Neural cell (in vitro differentiated cells): ENCODE data around the gene SVEP1. TPM values are rescaled to one million over a fixed set of nuclear protein-coding genes. Genes with fewer than 3 reads are reported as not detected.

Source experiments
- H2AFZ ChIP-seq: fragments of 200-600, 300-800 bp; sonication (generic), shearing (Covaris generic); 2 replicates; pipeline ENCODE4 v1.6.0; 2014; ENCODE audit warnings: low read depth, mild to moderate bottlenecking, antibody characterized with exemption, low read length, moderate library complexity
- H3F3A ChIP-seq: fragments of 200-600 bp; shearing (Covaris generic); 2 replicates; pipeline ENCODE4 v1.6.1; 2016; ENCODE audit warnings: mild to moderate bottlenecking, moderate library complexity, mixed read lengths, antibody characterized with exemption, low read length; ENCODE audit not compliant: insufficient read depth, poor library complexity, severe bottlenecking
- H3K27ac ChIP-seq: fragments of 200-600, 300-800 bp; sonication (generic), shearing (Covaris generic); 2 replicates; pipeline ENCODE4 v1.5.1; 2014; ENCODE audit warnings: mild to moderate bottlenecking, low read length, moderate library complexity
- H3K27me3 ChIP-seq: fragments of 300-800, 200-600 bp; sonication (generic), shearing (Covaris generic); 2 replicates; pipeline ENCODE4 v1.6.0; 2014; ENCODE audit warnings: mild to moderate bottlenecking, low read depth, low read length, moderate library complexity; ENCODE audit not compliant: insufficient read depth
- H3K36me3 ChIP-seq: fragments of 300-800, 200-600 bp; sonication (generic), shearing (Covaris generic); 2 replicates; pipeline ENCODE4 v1.5.1; 2014; ENCODE audit warnings: mild to moderate bottlenecking, antibody characterized with exemption, low read length, moderate library complexity; ENCODE audit not compliant: insufficient read depth
- H3K4me2 ChIP-seq: fragments of 300-800, 200-600 bp; sonication (generic), shearing (Covaris generic); 2 replicates; pipeline ENCODE4 v1.6.0; 2014; ENCODE audit warnings: mild to moderate bottlenecking, low read length
- H3K4me3 ChIP-seq: fragments of 300-800, 200-600 bp; sonication (generic), shearing (Covaris generic); 2 replicates; pipeline ENCODE4 v1.5.1; 2014; ENCODE audit warnings: mild to moderate bottlenecking, low read length, moderate library complexity
- H3K79me2 ChIP-seq: fragments of 200-600 bp; shearing (Covaris generic); replicated peaks from 2 replicates; pipeline ENCODE4 v1.6.0; 2014; ENCODE audit warnings: mild to moderate bottlenecking, low read length, moderate library complexity; ENCODE audit not compliant: insufficient read depth
- H3K9ac ChIP-seq: fragments of 300-800, 200-600 bp; sonication (generic), shearing (Covaris generic); 2 replicates; pipeline ENCODE4 v1.6.1; 2016; ENCODE audit warnings: mild to moderate bottlenecking, low read length, mixed read lengths
- H3K9me2 ChIP-seq: fragments of 200-600 bp; shearing (Covaris generic); 2 replicates; pipeline ENCODE4 v1.6.1; 2016; ENCODE audit warnings: mild to moderate bottlenecking, low read length, mixed read lengths; ENCODE audit not compliant: insufficient read depth
- H3K9me3 ChIP-seq: fragments of 200-600, 300-800 bp; sonication (generic), shearing (Covaris generic); 2 replicates; pipeline ENCODE4 v1.6.1; 2016; ENCODE audit warnings: mild to moderate bottlenecking, mixed run types, low read length, moderate library complexity, mixed read lengths
- H4K20me1 ChIP-seq: fragments of 200-600 bp; shearing (Covaris generic); 2 replicates; pipeline ENCODE4 v1.6.1; 2016; ENCODE audit warnings: mild to moderate bottlenecking, mixed run types; ENCODE audit not compliant: insufficient read depth
- EP300 ChIP-seq: fragments of 450-650 bp; conservative IDR thresholded peaks from 2 replicates; pipeline ENCODE4 v1.6.1; 2014; ENCODE audit warnings: antibody characterized with exemption, mild to moderate bottlenecking, moderate library complexity; ENCODE audit not compliant: poor library complexity, severe bottlenecking
- EZH2 ChIP-seq: fragments of 200-600, 300-800 bp; shearing (Covaris generic), sonication (generic); IDR thresholded peaks from 2 replicates; pipeline ENCODE4 v1.6.1; 2014; ENCODE audit warnings: antibody characterized with exemption, low read length, borderline replicate concordance, mild to moderate bottlenecking; ENCODE audit not compliant: insufficient read depth, poor library complexity, severe bottlenecking
- MXI1 ChIP-seq: fragments of 450-650 bp; conservative IDR thresholded peaks from 2 replicates; pipeline ENCODE4 v1.6.1; 2014; ENCODE audit warnings: antibody characterized with exemption, mild to moderate bottlenecking; ENCODE audit not compliant: poor library complexity, severe bottlenecking
- POLR2AphosphoS5 ChIP-seq: IDR thresholded peaks from 2 replicates; pipeline ENCODE4 v1.6.1; 2012
- RAD21 ChIP-seq: fragments of 450-650 bp; conservative IDR thresholded peaks from 2 replicates; pipeline ENCODE4 v1.6.1; 2014; ENCODE audit warnings: antibody characterized with exemption, mild to moderate bottlenecking, moderate library complexity
- SMC3 ChIP-seq: fragments of 450-650 bp; conservative IDR thresholded peaks from 2 replicates; pipeline ENCODE4 v1.6.1; 2014; ENCODE audit warnings: antibody characterized with exemption, mild to moderate bottlenecking, moderate library complexity; ENCODE audit not compliant: poor library complexity
- TAF1 ChIP-seq: IDR thresholded peaks from 2 replicates; pipeline ENCODE4 v1.6.1; 2012; ENCODE audit warnings: low read depth
- polyA plus RNA-seq: library from polyadenylated mRNA; depleted of rRNA; stranded (reverse); fragments of >200 nt; gene quantifications from 2 replicates; pipeline ENCODE4 v1.2.3, GENCODE V29; 2014
- TF ChIP-seq, protein P1 (sequence below): fragments of 450-650 bp; IDR thresholded peaks from 2 replicates; pipeline ENCODE4 v1.5.1; 2014; ENCODE audit warnings: antibody characterized with exemption, mild to moderate bottlenecking, moderate library complexity; ENCODE audit not compliant: poor library complexity, severe bottlenecking
- TF ChIP-seq, protein P2 (sequence below): IDR thresholded peaks from 2 replicates; pipeline ENCODE4 v1.6.1; 2012; ENCODE audit warnings: borderline replicate concordance

SVEP1 gene
- polyA plus RNA-seq, 1 donor from 2014 or later = 0.10 TPM

DNA sequence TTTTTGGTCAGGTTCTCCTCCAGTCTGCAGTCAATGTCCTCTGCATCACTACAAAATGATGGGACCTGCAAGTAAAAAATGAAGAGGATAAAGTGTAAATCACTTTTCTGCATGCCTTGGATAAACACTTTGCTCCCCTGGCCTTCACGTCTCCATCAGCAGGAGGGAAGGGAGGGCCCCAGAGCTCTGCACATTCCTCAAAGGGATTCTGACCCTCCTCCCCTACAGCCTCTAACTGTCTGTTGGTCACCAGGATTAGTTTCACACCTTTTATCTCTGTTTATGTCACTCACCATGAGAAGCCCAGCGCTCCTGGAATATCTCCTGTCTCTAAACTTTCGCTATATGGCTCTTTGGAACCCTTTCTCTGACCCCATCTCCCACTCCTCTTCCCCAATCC lies 103.3 kb downstream of the SVEP1 start:
- Histone ChIP-seq H3K36me3 (no peaks in the 10 kb centered on the region), H3K9me3 (no peaks in the 10 kb centered on the region), H3K9ac (no peak overlapping the region), H3K27ac (no peak overlapping the region), H3K9me2 (no peaks in the 10 kb centered on the region), H3K79me2 (no peaks in the 10 kb centered on the region), H3K27me3 (no peaks in the 10 kb centered on the region), H2AFZ (no peak overlapping the region), H3K4me2 (no peak overlapping the region), H3K4me3 (no peak overlapping the region), H4K20me1 (no peaks in the 10 kb centered on the region), H3F3A (no peaks in the 10 kb centered on the region)
- no peak for TF ChIP-seq RAD21

DNA sequence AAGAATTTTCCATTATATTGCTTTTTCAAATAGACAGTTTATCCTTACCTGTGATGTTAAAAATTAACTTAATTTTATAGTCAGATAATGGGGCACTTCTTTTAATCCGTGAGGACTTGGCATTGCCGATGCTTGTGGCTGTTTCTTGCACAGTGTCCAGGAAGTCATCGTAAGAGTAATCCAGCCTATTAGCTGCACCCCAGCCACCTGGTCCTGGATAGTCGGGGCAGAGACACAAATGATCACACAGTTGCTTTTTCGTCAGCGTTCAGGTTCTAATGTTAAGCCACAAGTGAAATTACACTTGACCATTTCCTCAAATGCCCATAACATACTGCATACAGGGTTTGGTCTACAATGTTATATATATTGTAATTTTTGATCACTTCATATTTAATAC lies 107.4 kb downstream of the SVEP1 start:
- Histone ChIP-seq H3K4me3 (no peak overlapping the region), H2AFZ (no peak overlapping the region), H3K9ac (no peak overlapping the region), H3K36me3 (no peaks in the 10 kb centered on the region), H4K20me1 (no peaks in the 10 kb centered on the region), H3K4me2 (no peak overlapping the region), H3K9me2 (no peaks in the 10 kb centered on the region), H3F3A (no peaks in the 10 kb centered on the region), H3K27ac (no peak overlapping the region), H3K9me3 (no peaks in the 10 kb centered on the region), H3K79me2 (no peaks in the 10 kb centered on the region), H3K27me3 (no peaks in the 10 kb centered on the region)
- TF ChIP-seq, protein P1, sequence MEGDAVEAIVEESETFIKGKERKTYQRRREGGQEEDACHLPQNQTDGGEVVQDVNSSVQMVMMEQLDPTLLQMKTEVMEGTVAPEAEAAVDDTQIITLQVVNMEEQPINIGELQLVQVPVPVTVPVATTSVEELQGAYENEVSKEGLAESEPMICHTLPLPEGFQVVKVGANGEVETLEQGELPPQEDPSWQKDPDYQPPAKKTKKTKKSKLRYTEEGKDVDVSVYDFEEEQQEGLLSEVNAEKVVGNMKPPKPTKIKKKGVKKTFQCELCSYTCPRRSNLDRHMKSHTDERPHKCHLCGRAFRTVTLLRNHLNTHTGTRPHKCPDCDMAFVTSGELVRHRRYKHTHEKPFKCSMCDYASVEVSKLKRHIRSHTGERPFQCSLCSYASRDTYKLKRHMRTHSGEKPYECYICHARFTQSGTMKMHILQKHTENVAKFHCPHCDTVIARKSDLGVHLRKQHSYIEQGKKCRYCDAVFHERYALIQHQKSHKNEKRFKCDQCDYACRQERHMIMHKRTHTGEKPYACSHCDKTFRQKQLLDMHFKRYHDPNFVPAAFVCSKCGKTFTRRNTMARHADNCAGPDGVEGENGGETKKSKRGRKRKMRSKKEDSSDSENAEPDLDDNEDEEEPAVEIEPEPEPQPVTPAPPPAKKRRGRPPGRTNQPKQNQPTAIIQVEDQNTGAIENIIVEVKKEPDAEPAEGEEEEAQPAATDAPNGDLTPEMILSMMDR = no peak
- TF ChIP-seq EZH2 = no peak
- no peak for TF ChIP-seq MXI1
- no peak for TF ChIP-seq SMC3
- TF ChIP-seq, protein P2, sequence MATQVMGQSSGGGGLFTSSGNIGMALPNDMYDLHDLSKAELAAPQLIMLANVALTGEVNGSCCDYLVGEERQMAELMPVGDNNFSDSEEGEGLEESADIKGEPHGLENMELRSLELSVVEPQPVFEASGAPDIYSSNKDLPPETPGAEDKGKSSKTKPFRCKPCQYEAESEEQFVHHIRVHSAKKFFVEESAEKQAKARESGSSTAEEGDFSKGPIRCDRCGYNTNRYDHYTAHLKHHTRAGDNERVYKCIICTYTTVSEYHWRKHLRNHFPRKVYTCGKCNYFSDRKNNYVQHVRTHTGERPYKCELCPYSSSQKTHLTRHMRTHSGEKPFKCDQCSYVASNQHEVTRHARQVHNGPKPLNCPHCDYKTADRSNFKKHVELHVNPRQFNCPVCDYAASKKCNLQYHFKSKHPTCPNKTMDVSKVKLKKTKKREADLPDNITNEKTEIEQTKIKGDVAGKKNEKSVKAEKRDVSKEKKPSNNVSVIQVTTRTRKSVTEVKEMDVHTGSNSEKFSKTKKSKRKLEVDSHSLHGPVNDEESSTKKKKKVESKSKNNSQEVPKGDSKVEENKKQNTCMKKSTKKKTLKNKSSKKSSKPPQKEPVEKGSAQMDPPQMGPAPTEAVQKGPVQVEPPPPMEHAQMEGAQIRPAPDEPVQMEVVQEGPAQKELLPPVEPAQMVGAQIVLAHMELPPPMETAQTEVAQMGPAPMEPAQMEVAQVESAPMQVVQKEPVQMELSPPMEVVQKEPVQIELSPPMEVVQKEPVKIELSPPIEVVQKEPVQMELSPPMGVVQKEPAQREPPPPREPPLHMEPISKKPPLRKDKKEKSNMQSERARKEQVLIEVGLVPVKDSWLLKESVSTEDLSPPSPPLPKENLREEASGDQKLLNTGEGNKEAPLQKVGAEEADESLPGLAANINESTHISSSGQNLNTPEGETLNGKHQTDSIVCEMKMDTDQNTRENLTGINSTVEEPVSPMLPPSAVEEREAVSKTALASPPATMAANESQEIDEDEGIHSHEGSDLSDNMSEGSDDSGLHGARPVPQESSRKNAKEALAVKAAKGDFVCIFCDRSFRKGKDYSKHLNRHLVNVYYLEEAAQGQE = no peak
- no peak for TF ChIP-seq EP300
- no peak for TF ChIP-seq TAF1
- TF ChIP-seq POLR2AphosphoS5 = no peak
- no peak for TF ChIP-seq RAD21

DNA sequence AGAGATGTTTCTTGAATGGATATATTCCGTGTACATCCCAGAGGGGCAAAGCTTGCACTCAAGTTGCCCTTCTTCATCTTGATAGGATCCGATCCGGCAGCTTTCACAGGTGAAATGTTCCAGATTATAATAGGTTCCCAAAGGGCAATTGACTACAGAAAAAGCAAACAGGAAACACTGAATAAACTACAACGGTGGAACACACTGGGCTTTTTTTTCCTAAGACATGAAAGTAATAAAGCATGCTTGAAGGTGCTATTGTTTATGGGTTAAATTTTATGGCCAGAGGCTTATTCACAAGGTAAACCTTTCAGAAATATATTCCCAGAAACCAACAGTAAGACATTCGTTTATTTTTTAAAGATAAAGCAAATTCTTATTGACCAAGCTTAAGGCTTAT lies 110.6 kb downstream of the SVEP1 start:
- Histone ChIP-seq H3K4me3 (no peak overlapping the region), H3K79me2 (no peaks in the 10 kb centered on the region), H3F3A (no peaks in the 10 kb centered on the region), H3K27ac (no peak overlapping the region), H3K4me2 (no peak overlapping the region), H3K27me3 (no peaks in the 10 kb centered on the region), H3K9me2 (no peaks in the 10 kb centered on the region), H3K36me3 (no peaks in the 10 kb centered on the region), H3K9me3 (no peaks in the 10 kb centered on the region), H2AFZ (no peak overlapping the region), H4K20me1 (no peaks in the 10 kb centered on the region), H3K9ac (no peak overlapping the region)
- TF ChIP-seq, protein P2 = no peak
- TF ChIP-seq SMC3 = no peak
- TF ChIP-seq TAF1 = no peak
- no peak for TF ChIP-seq EZH2
